ENCODE measurements around the gene OPCML. TPM values are rescaled to one million over a fixed set of nuclear protein-coding genes. Genes with fewer than 3 reads are reported as not detected.

OPCML gene
- total and polyA plus RNA-seq, 2 of the 13 experiments (the other 11 are each of a cell fraction or from before 2014, with no cell fraction given) = not detected

DNA sequence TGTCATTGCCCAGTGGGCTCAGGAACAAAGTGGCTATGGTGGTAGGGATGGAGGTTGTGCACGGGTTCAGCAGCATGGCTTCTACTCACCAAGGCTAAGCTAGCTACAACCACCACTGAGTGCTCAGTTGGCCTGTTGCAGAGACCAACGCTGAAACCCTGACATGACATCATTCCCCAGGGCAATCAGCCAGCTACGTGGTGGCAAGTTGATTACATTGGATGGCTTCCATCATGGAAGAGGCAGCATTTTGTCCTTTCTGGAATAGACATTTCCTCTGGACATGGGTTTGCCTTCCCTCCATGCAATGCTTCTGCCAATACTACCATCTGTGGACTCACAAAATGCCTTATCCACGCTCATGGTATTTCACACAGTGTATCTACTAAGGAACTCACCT, 634.3 kb downstream of the OPCML start:
- Histone ChIP-seq H2AFZ (ENCODE audit: low read length) (no peak overlapping the region), H3K9ac (ENCODE audit: insufficient read depth, low read depth, low read length) (no peak overlapping the region), H3K4me3 (replicated peaks in 1 of 3; ENCODE audit: insufficient read depth in 1 of 3, low read depth in 2 of 3, low read length in 3 of 3) (no peak overlapping the region), H3K36me3 (replicated peaks in 1 of 2; ENCODE audit: control insufficient read depth in 1 of 2, insufficient read depth in 2 of 2, low read length in 2 of 2) (no peaks in the 10 kb centered on the region), H3K9me3 (ENCODE audit: low read length) (peaks cover 41% of the 10 kb centered on the region), H3K27ac (ENCODE audit: extremely low read length, insufficient read depth, low read length) (no peak overlapping the region), H3K79me2 (ENCODE audit: insufficient read depth, low read length) (no peaks in the 10 kb centered on the region), H4K20me1 (ENCODE audit: insufficient read depth, low read length) (no peaks in the 10 kb centered on the region), H3K4me2 (ENCODE audit: low read depth, low read length) (no peak overlapping the region), H3K27me3 (ENCODE audit: control insufficient read depth in 1 of 2, insufficient read depth in 2 of 2, low read length in 2 of 2) (no peaks in the 10 kb centered on the region), H3K4me1 (ENCODE audit: insufficient read depth, low read length) (no peaks in the 10 kb centered on the region)
- DNase-seq (ENCODE audit: low spot score) (no peak), ATAC-seq (no peak), FAIRE-seq (no peak)
- 0% methylated on average over 3 of the region's 4 CpGs for WGBS (ENCODE audit: low lambda C conversion rate)
- in situ Hi-C loops (cut with HindIII; ENCODE audit: extremely low pct_ligation_motif_present, low pct_unique_long_range_greater_than_20kb) = no loop called here
- no TSS peak for BruUV-seq (replicated peaks)
- TF ChIP-seq ZNF225 (CRISPR knock-in tag; IDR thresholded peaks at IDR 0.05) = no peak
- ChIA-PET CTCF (ENCODE audit: low intra/inter-chr PET ratio, low total read pairs) (no interaction called here), POLR2A (no interaction called here)
- intact Hi-C loops (cut with micrococcal nuclease; ENCODE audit: unreplicated experiment) = no loop called here

DNA sequence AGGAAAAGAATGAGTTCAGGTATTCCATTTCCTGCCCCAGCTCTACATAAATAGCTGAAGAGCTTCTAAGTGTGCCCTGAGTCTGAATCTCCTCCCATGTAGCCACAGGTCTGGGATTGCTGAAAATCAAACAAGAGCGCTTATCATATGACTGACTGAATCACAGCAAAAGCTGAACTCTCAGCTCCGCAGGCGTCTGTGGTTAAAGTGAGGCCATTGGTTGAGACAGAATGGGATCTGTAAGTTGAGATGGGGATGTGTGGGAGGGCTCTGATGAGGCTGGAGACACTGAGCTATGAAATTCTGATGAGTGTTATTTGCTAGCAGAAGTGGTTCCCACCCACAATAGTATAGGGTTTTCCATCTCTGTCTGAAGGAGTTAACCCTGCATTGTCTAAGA, 637.0 kb downstream of the OPCML start:
- H3K4me1 ChIP-seq (ENCODE audit: insufficient read depth, low read length) = no peaks in the 10 kb centered on the region
- no peak overlapping the region for H3K27ac ChIP-seq (ENCODE audit: extremely low read length, insufficient read depth, low read length)
- no peaks in the 10 kb centered on the region for H4K20me1 ChIP-seq (ENCODE audit: insufficient read depth, low read length)
- TF ChIP-seq PITX1 (CRISPR knock-in tag; IDR thresholded peaks at IDR 0.05) (no peak), CHD2 (IDR thresholded peaks at IDR 0.05; ENCODE audit: low read depth, low read length) (no peak), NFIC (IDR thresholded peaks at IDR 0.05; ENCODE audit: low read length) (no peak)
- TF ChIP-seq, protein P1, sequence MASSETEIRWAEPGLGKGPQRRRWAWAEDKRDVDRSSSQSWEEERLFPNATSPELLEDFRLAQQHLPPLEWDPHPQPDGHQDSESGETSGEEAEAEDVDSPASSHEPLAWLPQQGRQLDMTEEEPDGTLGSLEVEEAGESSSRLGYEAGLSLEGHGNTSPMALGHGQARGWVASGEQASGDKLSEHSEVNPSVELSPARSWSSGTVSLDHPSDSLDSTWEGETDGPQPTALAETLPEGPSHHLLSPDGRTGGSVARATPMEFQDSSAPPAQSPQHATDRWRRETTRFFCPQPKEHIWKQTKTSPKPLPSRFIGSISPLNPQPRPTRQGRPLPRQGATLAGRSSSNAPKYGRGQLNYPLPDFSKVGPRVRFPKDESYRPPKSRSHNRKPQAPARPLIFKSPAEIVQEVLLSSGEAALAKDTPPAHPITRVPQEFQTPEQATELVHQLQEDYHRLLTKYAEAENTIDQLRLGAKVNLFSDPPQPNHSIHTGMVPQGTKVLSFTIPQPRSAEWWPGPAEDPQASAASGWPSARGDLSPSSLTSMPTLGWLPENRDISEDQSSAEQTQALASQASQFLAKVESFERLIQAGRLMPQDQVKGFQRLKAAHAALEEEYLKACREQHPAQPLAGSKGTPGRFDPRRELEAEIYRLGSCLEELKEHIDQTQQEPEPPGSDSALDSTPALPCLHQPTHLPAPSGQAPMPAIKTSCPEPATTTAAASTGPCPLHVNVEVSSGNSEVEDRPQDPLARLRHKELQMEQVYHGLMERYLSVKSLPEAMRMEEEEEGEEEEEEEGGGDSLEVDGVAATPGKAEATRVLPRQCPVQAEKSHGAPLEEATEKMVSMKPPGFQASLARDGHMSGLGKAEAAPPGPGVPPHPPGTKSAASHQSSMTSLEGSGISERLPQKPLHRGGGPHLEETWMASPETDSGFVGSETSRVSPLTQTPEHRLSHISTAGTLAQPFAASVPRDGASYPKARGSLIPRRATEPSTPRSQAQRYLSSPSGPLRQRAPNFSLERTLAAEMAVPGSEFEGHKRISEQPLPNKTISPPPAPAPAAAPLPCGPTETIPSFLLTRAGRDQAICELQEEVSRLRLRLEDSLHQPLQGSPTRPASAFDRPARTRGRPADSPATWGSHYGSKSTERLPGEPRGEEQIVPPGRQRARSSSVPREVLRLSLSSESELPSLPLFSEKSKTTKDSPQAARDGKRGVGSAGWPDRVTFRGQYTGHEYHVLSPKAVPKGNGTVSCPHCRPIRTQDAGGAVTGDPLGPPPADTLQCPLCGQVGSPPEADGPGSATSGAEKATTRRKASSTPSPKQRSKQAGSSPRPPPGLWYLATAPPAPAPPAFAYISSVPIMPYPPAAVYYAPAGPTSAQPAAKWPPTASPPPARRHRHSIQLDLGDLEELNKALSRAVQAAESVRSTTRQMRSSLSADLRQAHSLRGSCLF (CRISPR knock-in tag; IDR thresholded peaks at IDR 0.05; ENCODE audit: borderline replicate concordance) = no peak
- CTCF ChIA-PET (ENCODE audit: low intra/inter-chr PET ratio, low total read pairs) = no interaction called here
- no peaks in the 10 kb centered on the region for H3K27me3 ChIP-seq (ENCODE audit: control insufficient read depth in 1 of 2, insufficient read depth in 2 of 2, low read length in 2 of 2)
- H3K9ac ChIP-seq (ENCODE audit: insufficient read depth, low read depth, low read length) = no peak overlapping the region
- FAIRE-seq (no peak), ATAC-seq (no peak), DNase-seq (ENCODE audit: low spot score) (no peak)
- H3K4me3 ChIP-seq (replicated peaks in 1 of 3; ENCODE audit: insufficient read depth in 1 of 3, low read depth in 2 of 3, low read length in 3 of 3) = no peak overlapping the region
- H3K36me3 ChIP-seq (replicated peaks in 1 of 2; ENCODE audit: control insufficient read depth in 1 of 2, insufficient read depth in 2 of 2, low read length in 2 of 2) = no peaks in the 10 kb centered on the region
- H3K4me2 ChIP-seq (ENCODE audit: low read depth, low read length) = no peak overlapping the region
- POLR2A ChIA-PET = no interaction called here
- in situ Hi-C loops (cut with HindIII; ENCODE audit: extremely low pct_ligation_motif_present, low pct_unique_long_range_greater_than_20kb) = no loop called here
- intact Hi-C loops (cut with micrococcal nuclease; ENCODE audit: unreplicated experiment) = no loop called here
- no TSS peak for BruUV-seq (replicated peaks)
- no peaks in the 10 kb centered on the region for H3K79me2 ChIP-seq (ENCODE audit: insufficient read depth, low read length)
- 37% methylated on average over 3 of the region's 3 CpGs for WGBS (ENCODE audit: low lambda C conversion rate)
- no peak overlapping the region for H2AFZ ChIP-seq (ENCODE audit: low read length)
- H3K9me3 ChIP-seq (ENCODE audit: low read length) = peaks cover 41% of the 10 kb centered on the region

All from HepG2 (cell line).